ENCODE data around the gene CABP1.

The CABP1 gene

DNA sequence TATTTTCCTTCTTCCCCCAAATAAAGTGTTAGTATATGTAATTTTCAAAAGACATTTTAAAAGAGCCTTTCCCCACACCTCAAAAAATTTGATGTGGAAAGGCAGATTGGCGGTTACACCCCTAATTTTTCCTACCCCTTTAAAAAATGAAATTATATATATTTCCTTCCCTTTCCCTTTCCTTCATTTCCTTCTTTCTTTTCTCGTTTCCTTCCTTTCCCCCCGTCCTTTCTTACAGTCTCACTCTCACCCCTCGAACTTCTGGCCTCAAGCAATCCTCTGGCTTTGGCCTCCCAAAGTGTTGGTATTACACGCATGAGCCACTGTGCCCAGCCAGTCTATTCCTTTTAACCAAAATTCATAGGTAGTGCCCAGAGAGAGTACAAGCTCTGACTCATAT lies 65.6 kb downstream of the CABP1 start:
- Histone ChIP-seq H3K4me1 (ENCODE audit: control insufficient read depth in 1 of 2, insufficient read depth in 2 of 2, low read length in 2 of 2) (peaks cover 13 to 14% of the 10 kb centered on the region in 2 donors), H3K27me3 (ENCODE audit: control insufficient read depth in 1 of 2, insufficient read depth in 2 of 2, low read length in 2 of 2) (no peaks in the 10 kb centered on the region), H3K9ac (ENCODE audit: low read depth in 1 of 2, low read length in 2 of 2) (no peak overlapping the region), H3K36me3 (ENCODE audit: control insufficient read depth in 1 of 2, insufficient read depth in 2 of 2, low read length in 2 of 2) (peaks cover 17 to 28% of the 10 kb centered on the region in 2 donors), H3K9me3 (ENCODE audit: control insufficient read depth in 1 of 2, low read length in 2 of 2) (no peaks in the 10 kb centered on the region), H3K4me3 (ENCODE audit: low read depth in 1 of 2, low read length in 2 of 2) (no peak overlapping the region), H3K27ac (ENCODE audit: low read depth, low read length) (no peak overlapping the region)

GRCh38 chr12:120708651-120709050 lies 68.2 kb downstream of the CABP1 start:
- peaks cover 9% of the 10 kb centered on the region in 2 donors for H3K36me3 ChIP-seq (ENCODE audit: control insufficient read depth in 1 of 2, insufficient read depth in 2 of 2, low read length in 2 of 2)
- no peak overlapping the region for H3K4me3 ChIP-seq (ENCODE audit: low read depth in 1 of 2, low read length in 2 of 2)
- no peak overlapping the region for H3K27ac ChIP-seq (ENCODE audit: low read depth, low read length)
- peaks cover 18 to 30% of the 10 kb centered on the region in 2 donors for H3K4me1 ChIP-seq (ENCODE audit: control insufficient read depth in 1 of 2, insufficient read depth in 2 of 2, low read length in 2 of 2)
- no peak overlapping the region for H3K9ac ChIP-seq (ENCODE audit: low read depth in 1 of 2, low read length in 2 of 2)
- H3K27me3 ChIP-seq (ENCODE audit: control insufficient read depth in 1 of 2, insufficient read depth in 2 of 2, low read length in 2 of 2): no peaks in the 10 kb centered on the region
- no peaks in the 10 kb centered on the region for H3K9me3 ChIP-seq (ENCODE audit: control insufficient read depth in 1 of 2, low read length in 2 of 2)

GRCh38 chr12:120710031-120710804 lies 69.8 kb downstream of the CABP1 start, which contains the start of gene UNC119B:
UNC119B (plus strand) TSS chr12:120710458; CDS start chr12:120710475, 17 bp downstream.
- H3K27me3 ChIP-seq (ENCODE audit: control insufficient read depth in 1 of 2, insufficient read depth in 2 of 2, low read length in 2 of 2): no peaks in the 10 kb centered on the region
- H3K9ac ChIP-seq (ENCODE audit: low read depth in 1 of 2, low read length in 2 of 2): peak within 1 kb of the TSS; percentile 76 to 78
- peaks cover 18 to 31% of the 10 kb centered on the region in 2 donors for H3K4me1 ChIP-seq (ENCODE audit: control insufficient read depth in 1 of 2, insufficient read depth in 2 of 2, low read length in 2 of 2)
- H3K9me3 ChIP-seq (ENCODE audit: control insufficient read depth in 1 of 2, low read length in 2 of 2): no peaks in the 10 kb centered on the region
- H3K36me3 ChIP-seq (ENCODE audit: control insufficient read depth in 1 of 2, insufficient read depth in 2 of 2, low read length in 2 of 2): peaks cover 4 to 9% of the 10 kb centered on the region in 2 donors
- peak within 1 kb of the TSS; percentile 63 for H3K27ac ChIP-seq (ENCODE audit: low read depth, low read length)
- H3K4me3 ChIP-seq (ENCODE audit: low read depth in 1 of 2, low read length in 2 of 2): peak within 1 kb of the TSS; percentile 75 to 81

- H3K9ac ChIP-seq (ENCODE audit: low read depth in 1 of 2, low read length in 2 of 2): peak overlapping the region; percentile 76 to 78
- peak overlapping the region; percentile 75 to 81 for H3K4me3 ChIP-seq (ENCODE audit: low read depth in 1 of 2, low read length in 2 of 2)
- H3K27me3 ChIP-seq (ENCODE audit: control insufficient read depth in 1 of 2, insufficient read depth in 2 of 2, low read length in 2 of 2): no peaks in the 10 kb centered on the region
- peaks cover 18 to 31% of the 10 kb centered on the region in 2 donors for H3K4me1 ChIP-seq (ENCODE audit: control insufficient read depth in 1 of 2, insufficient read depth in 2 of 2, low read length in 2 of 2)
- peaks cover 4 to 12% of the 10 kb centered on the region in 2 donors for H3K36me3 ChIP-seq (ENCODE audit: control insufficient read depth in 1 of 2, insufficient read depth in 2 of 2, low read length in 2 of 2)
- H3K27ac ChIP-seq (ENCODE audit: low read depth, low read length): peak overlapping the region; percentile 63
- H3K9me3 ChIP-seq (ENCODE audit: control insufficient read depth in 1 of 2, low read length in 2 of 2): no peaks in the 10 kb centered on the region
Observed at GRCh38 chr12:120710805-120711296, 70.4 kb downstream of the CABP1 start.

- H3K27me3 ChIP-seq (ENCODE audit: control insufficient read depth in 1 of 2, insufficient read depth in 2 of 2, low read length in 2 of 2): no peaks in the 10 kb centered on the region
- peaks cover 6 to 16% of the 10 kb centered on the region in 2 donors for H3K36me3 ChIP-seq (ENCODE audit: control insufficient read depth in 1 of 2, insufficient read depth in 2 of 2, low read length in 2 of 2)
- peaks cover 23 to 31% of the 10 kb centered on the region in 2 donors for H3K4me1 ChIP-seq (ENCODE audit: control insufficient read depth in 1 of 2, insufficient read depth in 2 of 2, low read length in 2 of 2)
- H3K4me3 ChIP-seq (ENCODE audit: low read depth in 1 of 2, low read length in 2 of 2): peak overlapping the region; percentile 75 to 81
- H3K27ac ChIP-seq (ENCODE audit: low read depth, low read length): no peak overlapping the region
- no peaks in the 10 kb centered on the region for H3K9me3 ChIP-seq (ENCODE audit: control insufficient read depth in 1 of 2, low read length in 2 of 2)
- H3K9ac ChIP-seq (ENCODE audit: low read depth in 1 of 2, low read length in 2 of 2): peak overlapping the region; percentile 76 to 78
Observed at GRCh38 chr12:120711411-120711810, 71.0 kb downstream of the CABP1 start.

DNA sequence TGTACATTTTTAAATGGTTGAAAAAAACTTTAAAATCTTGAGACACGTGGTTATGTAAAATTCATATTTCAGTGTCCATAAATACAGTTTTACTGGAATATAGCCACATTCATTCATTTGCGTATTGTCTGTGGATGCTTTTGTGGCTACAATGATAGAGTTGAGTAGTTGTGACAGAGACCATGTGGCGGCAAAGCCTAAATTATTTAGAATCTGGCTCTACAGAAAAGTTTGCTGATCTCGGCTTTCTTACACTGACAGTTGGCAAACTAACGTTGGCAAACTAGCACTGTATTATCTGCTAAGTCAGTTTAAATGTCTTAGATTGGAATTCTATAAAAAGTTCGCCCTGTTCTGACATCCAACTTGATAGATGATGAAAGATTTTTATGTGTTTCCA lies 72.2 kb downstream of the CABP1 start:
- H3K27ac ChIP-seq (ENCODE audit: low read depth, low read length): no peak overlapping the region
- no peak overlapping the region for H3K9ac ChIP-seq (ENCODE audit: low read depth in 1 of 2, low read length in 2 of 2)
- no peaks in the 10 kb centered on the region for H3K27me3 ChIP-seq (ENCODE audit: control insufficient read depth in 1 of 2, insufficient read depth in 2 of 2, low read length in 2 of 2)
- H3K36me3 ChIP-seq (ENCODE audit: control insufficient read depth in 1 of 2, insufficient read depth in 2 of 2, low read length in 2 of 2): peaks cover 13 to 25% of the 10 kb centered on the region in 2 donors
- no peaks in the 10 kb centered on the region for H3K9me3 ChIP-seq (ENCODE audit: control insufficient read depth in 1 of 2, low read length in 2 of 2)
- H3K4me1 ChIP-seq (ENCODE audit: control insufficient read depth in 1 of 2, insufficient read depth in 2 of 2, low read length in 2 of 2): peaks cover 25 to 31% of the 10 kb centered on the region in 2 donors
- no peak overlapping the region for H3K4me3 ChIP-seq (ENCODE audit: low read depth in 1 of 2, low read length in 2 of 2)

DNA sequence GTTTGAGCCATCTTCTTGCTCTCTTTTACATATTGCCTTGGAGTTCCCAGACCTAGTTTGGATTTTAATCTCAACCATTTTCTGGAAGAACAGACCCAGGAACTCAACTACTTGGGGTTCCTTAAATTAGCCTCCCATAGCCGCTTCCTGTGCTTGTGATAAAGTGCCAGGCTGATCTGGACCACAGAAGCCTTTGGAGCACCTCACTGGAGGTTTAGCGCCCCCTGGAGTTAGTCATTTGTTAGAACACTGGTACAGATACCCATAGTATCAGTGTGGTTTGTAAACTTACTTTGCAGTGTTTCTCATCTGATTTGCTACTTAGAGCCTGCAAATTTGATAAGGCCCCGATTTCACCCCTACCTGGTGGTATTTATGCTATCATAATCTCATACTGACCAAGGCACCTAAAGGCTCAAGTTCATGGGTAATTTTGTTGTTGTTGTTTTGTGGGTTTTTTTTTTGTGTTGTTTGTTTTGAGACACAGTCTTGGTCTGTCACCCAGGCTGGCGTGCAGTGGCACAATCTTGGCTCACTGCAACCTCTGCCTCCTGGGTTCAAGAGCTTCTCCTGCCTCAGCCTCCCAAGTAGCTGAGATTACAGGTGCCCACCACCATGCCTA lies 73.5 kb downstream of the CABP1 start:
- Histone ChIP-seq H3K36me3 (ENCODE audit: control insufficient read depth in 1 of 2, insufficient read depth in 2 of 2, low read length in 2 of 2) (peaks cover 13 to 31% of the 10 kb centered on the region in 2 donors), H3K4me1 (ENCODE audit: control insufficient read depth in 1 of 2, insufficient read depth in 2 of 2, low read length in 2 of 2) (peaks cover 35 to 40% of the 10 kb centered on the region in 2 donors), H3K9me3 (ENCODE audit: control insufficient read depth in 1 of 2, low read length in 2 of 2) (no peaks in the 10 kb centered on the region), H3K27me3 (ENCODE audit: control insufficient read depth in 1 of 2, insufficient read depth in 2 of 2, low read length in 2 of 2) (no peaks in the 10 kb centered on the region), H3K27ac (ENCODE audit: low read depth, low read length) (no peak overlapping the region), H3K9ac (ENCODE audit: low read depth in 1 of 2, low read length in 2 of 2) (no peak overlapping the region), H3K4me3 (ENCODE audit: low read depth in 1 of 2, low read length in 2 of 2) (no peak overlapping the region)
